Esophagus squamous epithelium (tissue), 5 donors: Measurements from ENCODE around the gene TAF10. TPM values are rescaled to one million over a fixed set of nuclear protein-coding genes. Genes with fewer than 3 reads are reported as not detected.

ENCODE experiments used
- DNase-seq: peaks from one replicate; lab custom pipeline; 2025; lab: John Stamatoyannopoulos, UW
- H3K27ac ChIP-seq, 4 donors: fragments of 200-600 bp; sonication (generic); one replicate each; pipeline ENCODE4 v1.5.1; 2016 to 2019; ENCODE audit warnings: mild to moderate bottlenecking in 1 of 4
- H3K27me3 ChIP-seq, 4 donors: fragments of 200-600 bp; sonication (generic); 1 replicate in 3 of 4; 2 replicates in 1 of 4; pipeline versions ENCODE4 v1.5.1 to v1.6.0; 2017 to 2021; ENCODE audit warnings: antibody characterized with exemption in 1 of 4
- H3K36me3 ChIP-seq, 3 donors: fragments of 200-600 bp; sonication (generic); one replicate each; pipeline ENCODE4 v1.5.1; 2016 to 2019
- H3K4me1 ChIP-seq, 3 donors: fragments of 200-600 bp; sonication (generic); one replicate each; pipeline ENCODE4 v1.5.1; 2017 to 2019
- H3K4me3 ChIP-seq, 4 donors: fragments of 200-600 bp; sonication (generic); 1 replicate in 3 of 4; 2 replicates in 1 of 4; pipeline ENCODE4 v1.5.1; 2016 to 2019; ENCODE audit warnings: mild to moderate bottlenecking in 2 of 4, moderate library complexity in 1 of 4
- H3K9me3 ChIP-seq, 3 donors: fragments of 200-600 bp; sonication (generic); one replicate each; pipeline ENCODE4 v1.5.1; 2016 to 2019
- CTCF ChIP-seq, 6 experiments: fragments of 450-650 bp in 4 of 6; fragments of 200-600 bp in 2 of 6; sonication (generic) in 2 of 6; IDR thresholded peaks; one replicate each; pipeline ENCODE4 v1.5.1; 2016 to 2019; ENCODE audit warnings: antibody characterized with exemption in 6 of 6, mild to moderate bottlenecking in 4 of 6, moderate library complexity in 4 of 6
- POLR2A ChIP-seq, 4 donors: fragments of 450-650 bp; IDR thresholded peaks; one replicate each; pipeline ENCODE4 v1.6.1; 2017; ENCODE audit warnings: antibody characterized with exemption in 4 of 4, mild to moderate bottlenecking in 4 of 4, moderate library complexity in 3 of 4
- WGBS, 2 donors: methylation state at CpG; one replicate each; pipeline ENCODE4 v1.1.5; 2018; 5-methylcytosine and 5-hydroxymethylcytosine counted together
- intact Hi-C: fragments of 100-400 bp; cut with DNase I; formaldehyde crosslinking; loops from one replicate; pipeline ENCODE4 v1.15.0; 2022
- total RNA-seq, 4 donors: library from RNA; depleted of rRNA; stranded (reverse); fragments of >200 nt; gene quantifications; one replicate each; pipeline ENCODE4 v1.1.0, GENCODE V29; 2016
- donor health status: DM: yes; HTN: yes; CAD: no.

TAF10 gene
- total RNA-seq, 4 donors from 2014 or later: 31.9 to 69.2 (median 48.6) TPM

DNA sequence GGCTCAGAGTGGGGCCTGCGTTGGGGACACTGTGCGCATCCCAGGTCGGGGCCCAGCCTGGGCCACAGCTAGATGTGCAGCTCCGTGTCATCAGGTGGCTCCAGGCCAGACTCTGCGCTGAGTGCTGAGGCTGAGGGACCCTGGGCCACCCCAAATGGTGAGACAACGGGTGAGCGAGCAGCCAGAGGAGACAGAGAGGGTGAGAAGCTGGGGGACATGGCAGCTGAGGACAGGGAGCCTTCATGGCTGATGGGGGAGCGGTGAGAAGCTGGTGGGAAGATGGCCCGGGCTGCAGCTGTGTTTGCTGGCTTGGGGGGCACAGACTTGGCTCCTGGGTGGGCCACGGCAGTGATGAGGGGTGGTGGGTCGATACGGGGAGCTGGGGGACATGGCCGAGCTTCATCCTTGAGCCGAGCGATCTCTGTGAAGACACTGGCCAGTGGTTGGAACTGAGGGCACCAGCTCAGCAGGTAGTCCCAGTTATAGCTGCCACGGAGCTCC lies 9.7 kb upstream of the TAF10 start:
- no peaks in the 10 kb centered on the region for H3K9me3 ChIP-seq
- no peak overlapping the region for H3K4me3 ChIP-seq
- WGBS, 2 donors: 78 to 87% methylated on average over 9 to 11 of the region's 16 CpGs
- H3K27me3 ChIP-seq: no peaks in the 10 kb centered on the region
- TF ChIP-seq POLR2A (IDR thresholded peaks at IDR 0.05): no peak
- TF ChIP-seq CTCF (IDR thresholded peaks at IDR 0.05): no peak
- no peak for DNase-seq
- peaks cover 0 to 29% (median 0%) of the 10 kb centered on the region in 3 donors for H3K36me3 ChIP-seq
- peaks cover 15 to 27% (median 22%) of the 10 kb centered on the region in 3 donors for H3K4me1 ChIP-seq
- H3K27ac ChIP-seq: no peak overlapping the region
- intact Hi-C loops: no loop called here

- Histone ChIP-seq H3K27ac (no peak overlapping the region), H3K9me3 (no peaks in the 10 kb centered on the region), H3K36me3 (peaks cover 0 to 29% (median under 1%) of the 10 kb centered on the region in 3 donors), H3K4me3 (no peak overlapping the region), H3K4me1 (peaks cover 15 to 28% (median 22%) of the 10 kb centered on the region in 3 donors), H3K27me3 (no peaks in the 10 kb centered on the region)
- intact Hi-C loops: no loop called here
- WGBS, 2 donors: 63 to 73% methylated on average over 1 of the region's 1 CpG
- no peak for TF ChIP-seq POLR2A (IDR thresholded peaks at IDR 0.05)
- no peak for TF ChIP-seq CTCF (IDR thresholded peaks at IDR 0.05)
- no peak for DNase-seq
Observed at GRCh38 chr11:6620636-6621035, 8.6 kb upstream of the TAF10 start.

DNA sequence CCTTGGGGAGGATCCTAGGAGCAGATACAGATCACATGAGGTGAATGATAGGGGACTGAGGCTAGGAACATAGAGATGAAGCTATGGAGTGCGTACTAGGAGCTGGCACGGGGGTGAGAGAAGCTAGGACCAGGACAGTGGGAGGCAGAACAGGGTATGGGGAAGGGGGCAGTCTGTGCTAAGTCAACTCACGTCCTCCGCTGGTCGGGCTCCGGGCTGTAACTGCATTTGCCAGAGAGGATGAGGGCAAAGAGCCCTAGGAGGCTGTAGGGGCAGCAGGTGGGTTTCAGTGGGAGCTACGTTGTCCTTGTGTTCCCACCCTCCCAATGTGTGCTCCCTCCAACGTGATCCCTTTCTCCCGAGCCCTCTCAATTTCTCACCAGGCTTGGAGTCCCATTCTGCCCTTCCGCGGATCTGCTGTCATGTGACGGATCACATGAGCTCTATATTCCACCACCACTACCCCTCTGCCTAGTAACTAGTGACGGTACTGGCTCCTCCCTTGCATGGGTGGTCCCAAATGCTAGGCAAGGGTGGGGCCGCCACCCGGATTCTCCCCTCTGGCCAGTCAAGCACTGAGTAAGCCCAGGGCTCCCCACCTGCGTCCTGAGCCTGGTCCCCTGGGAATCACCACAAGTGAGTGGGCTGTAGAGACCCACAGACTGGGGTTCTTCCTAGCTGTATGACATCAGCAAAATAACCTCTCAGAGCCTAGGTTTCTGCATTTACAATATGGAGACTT lies 7.2 kb upstream of the TAF10 start, which contains the start of gene TPP1:
TPP1 (minus strand) TSS at position 419 of the 742 bp plus-strand sequence; CDS start at position 397, 22 bp downstream.
- intact Hi-C loops: loop anchor here (10.0 kb wide), 1 partner anchor 134 kb away; the partner anchor contains the start of genes ARFIP2 and TIMM10B
- H3K27ac ChIP-seq: peak within 1 kb of the TSS; percentile 79 to 96 (median 89)
- DNase-seq: peak; percentile 71
- H3K4me3 ChIP-seq: peak within 1 kb of the TSS; percentile 53 to 86 (median 65)
- H3K27me3 ChIP-seq: no peaks in the 10 kb centered on the region
- TF ChIP-seq CTCF (IDR thresholded peaks at IDR 0.05): no peak
- peak in 3 of 4 donors; percentile 67 to 88 (median 73) for TF ChIP-seq POLR2A (IDR thresholded peaks at IDR 0.05)
- peaks cover 5 to 31% (median 7%) of the 10 kb centered on the region in 3 donors for H3K36me3 ChIP-seq
- peaks cover 15 to 28% (median 22%) of the 10 kb centered on the region in 3 donors for H3K4me1 ChIP-seq
- whole genome bisulfite sequencing, 2 donors: 0 to 2% methylated on average over 12 to 15 of the region's 16 CpGs
- no peaks in the 10 kb centered on the region for H3K9me3 ChIP-seq

DNA sequence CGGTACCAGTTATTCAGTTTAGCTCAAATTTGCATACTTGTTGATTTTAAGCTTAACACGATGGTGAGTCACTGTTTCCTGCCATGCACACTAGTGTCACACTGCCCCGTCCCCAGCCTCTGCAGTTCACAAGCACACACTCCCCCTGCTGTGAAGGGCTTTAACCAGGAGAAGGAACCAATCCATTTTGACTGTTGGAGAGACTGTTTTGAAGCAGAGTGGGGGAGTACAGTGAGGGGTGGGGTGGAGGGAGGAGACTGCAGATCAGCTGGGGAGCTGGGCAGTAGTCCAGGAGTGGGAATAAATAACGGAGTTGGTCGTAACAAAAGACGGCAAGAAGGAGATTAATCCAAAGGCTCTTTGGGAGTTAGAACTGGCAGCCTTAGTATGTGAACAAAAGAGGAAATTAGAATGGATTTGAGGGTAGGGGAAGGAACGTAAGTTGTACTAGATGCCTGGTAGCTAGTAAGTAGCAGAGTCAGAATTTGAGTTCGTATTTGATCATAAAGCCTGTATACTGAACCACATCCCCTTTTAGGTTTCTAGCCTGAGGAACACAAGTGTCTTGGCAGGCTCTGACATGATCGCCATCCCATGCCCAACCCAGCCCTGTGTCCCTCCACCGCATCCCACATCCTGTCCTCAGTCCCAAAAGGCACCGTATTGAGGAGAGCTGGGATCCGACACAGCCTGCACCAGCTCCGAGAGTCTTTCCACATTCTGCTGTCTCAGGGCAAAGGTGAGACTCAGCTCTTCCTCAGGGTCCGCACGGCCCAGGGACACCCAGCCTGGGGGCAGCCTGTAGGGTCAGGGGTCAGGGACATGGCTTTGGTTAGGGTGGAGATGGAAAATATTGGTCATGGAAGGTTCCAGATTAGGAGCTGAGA lies 6.3 kb upstream of the TAF10 start:
- 3 to 4% methylated on average over 12 to 14 of the region's 15 CpGs for WGBS, 2 donors

More for the DNA sequence above, 6.3 kb upstream of the TAF10 start:
- Histone ChIP-seq H3K27me3 (no peaks in the 10 kb centered on the region), H3K36me3 (peaks cover 5 to 32% (median 7%) of the 10 kb centered on the region in 3 donors), H3K27ac (peak overlapping the region; percentile 79 to 96 (median 89)), H3K4me1 (peaks cover 15 to 31% (median 23%) of the 10 kb centered on the region in 3 donors), H3K4me3 (peak overlapping the region; percentile 53 to 86 (median 65)), H3K9me3 (no peaks in the 10 kb centered on the region)
- TF ChIP-seq POLR2A (IDR thresholded peaks at IDR 0.05) (peak in 1 of 4 donors; percentile 59), CTCF (IDR thresholded peaks at IDR 0.05) (no peak)
- intact Hi-C loops: loop anchor here (10.0 kb wide), 1 partner anchor 134 kb away; the partner anchor contains the start of genes ARFIP2 and TIMM10B
- DNase-seq: no peak
